NT2/D1 (cell line): ENCODE results near the gene IFT57.

Experiments used
- DNase-seq: peaks from one replicate; pipeline ENCODE4 v3.0.0-alpha.2; 2011; ENCODE audit warnings: low read depth, low spot score
- H3K27me3 ChIP-seq: 2 replicates; pipeline ENCODE4 v1.6.0; 2011; ENCODE audit warnings: mild to moderate bottlenecking; ENCODE audit not compliant: insufficient read length, insufficient read depth
- H3K36me3 ChIP-seq: 2 replicates; pipeline ENCODE4 v1.6.1; 2011; ENCODE audit warnings: mild to moderate bottlenecking, low read length, mixed read lengths; ENCODE audit not compliant: insufficient read depth, insufficient read length
- H3K4me1 ChIP-seq: 2 replicates; pipeline ENCODE4 v1.5.1; 2011; ENCODE audit not compliant: insufficient read depth, insufficient read length
- H3K4me3 ChIP-seq: 2 replicates; pipeline ENCODE4 v1.5.1; 2011; ENCODE audit warnings: low read depth; ENCODE audit not compliant: insufficient read length
- H3K9ac ChIP-seq: 2 replicates; pipeline ENCODE4 v1.6.0; 2011; ENCODE audit warnings: low read depth; ENCODE audit not compliant: insufficient read length
- H3K9me3 ChIP-seq: 2 replicates; pipeline ENCODE4 v1.5.1; 2011; ENCODE audit warnings: mild to moderate bottlenecking, low read length; ENCODE audit not compliant: insufficient read depth
- SUZ12 ChIP-seq: IDR thresholded peaks from 2 replicates; pipeline ENCODE4 v1.6.1; 2011; ENCODE audit not compliant: insufficient read length, insufficient read depth; ENCODE audit errors: extremely low read depth
- YY1 ChIP-seq: IDR thresholded peaks from 2 replicates; pipeline ENCODE4 v1.6.1; 2011; ENCODE audit not compliant: insufficient read length, insufficient read depth
- ZNF274 ChIP-seq: IDR thresholded peaks from 2 replicates; pipeline ENCODE4 v1.6.1; 2011; ENCODE audit warnings: mild to moderate bottlenecking, low read depth, low read length

The IFT57 gene

DNA sequence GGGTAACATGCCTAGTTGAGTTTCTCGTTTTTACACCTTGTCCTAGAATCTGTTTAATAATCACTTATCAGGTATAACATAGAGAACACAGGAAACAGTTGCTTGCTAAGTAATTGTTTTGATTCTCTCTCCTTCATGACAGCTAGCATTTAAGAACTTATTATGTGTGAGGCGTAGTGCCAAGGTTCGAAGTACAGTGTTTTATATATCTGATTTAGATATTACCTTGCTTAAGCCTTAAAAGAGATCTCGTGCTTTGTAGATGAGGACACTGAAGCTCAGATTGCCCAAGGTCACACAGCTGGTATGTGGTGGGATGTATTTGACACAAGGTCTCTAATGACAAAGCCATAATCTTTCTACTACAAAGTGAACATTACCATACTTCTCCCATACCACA, 29.0 kb upstream of the IFT57 start:
- TF ChIP-seq SUZ12 (no peak), YY1 (no peak), ZNF274 (no peak)
- Histone ChIP-seq H3K9ac (no peak overlapping the region), H3K27me3 (no peaks in the 10 kb centered on the region), H3K36me3 (no peaks in the 10 kb centered on the region), H3K9me3 (peaks cover 3% of the 10 kb centered on the region; the same call in 1 of the 2 replicates), H3K4me1 (no peaks in the 10 kb centered on the region), H3K4me3 (no peak overlapping the region)
- DNase-seq, result no peak

DNA sequence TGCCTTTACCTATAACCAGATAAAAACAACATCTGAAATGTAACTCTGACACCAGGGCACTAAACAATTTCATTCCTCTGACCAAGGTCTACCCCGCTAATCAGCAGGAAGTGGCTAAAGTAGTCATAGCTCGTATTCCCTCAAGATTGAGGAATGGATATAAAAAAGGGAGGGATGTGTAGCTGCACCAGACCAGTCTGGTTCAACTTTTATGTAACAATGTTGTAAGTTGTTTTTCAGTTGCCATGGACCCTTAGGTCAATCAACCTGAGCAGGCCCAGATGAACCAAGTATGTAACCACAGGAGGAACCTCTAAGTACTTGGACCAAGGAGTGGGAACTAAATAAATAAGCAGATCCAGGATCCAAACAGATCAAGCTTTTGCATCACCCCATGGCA, 28.4 kb upstream of the IFT57 start:
- TF ChIP-seq SUZ12 (no peak), YY1 (no peak), ZNF274 (no peak)
- DNase-seq, result no peak
- no peaks in the 10 kb centered on the region for H3K36me3 ChIP-seq
- H3K9ac ChIP-seq, result no peak overlapping the region
- H3K4me3 ChIP-seq, result no peak overlapping the region
- H3K9me3 ChIP-seq, result peaks cover 9% of the 10 kb centered on the region
- H3K4me1 ChIP-seq, result no peaks in the 10 kb centered on the region
- no peaks in the 10 kb centered on the region for H3K27me3 ChIP-seq

DNA sequence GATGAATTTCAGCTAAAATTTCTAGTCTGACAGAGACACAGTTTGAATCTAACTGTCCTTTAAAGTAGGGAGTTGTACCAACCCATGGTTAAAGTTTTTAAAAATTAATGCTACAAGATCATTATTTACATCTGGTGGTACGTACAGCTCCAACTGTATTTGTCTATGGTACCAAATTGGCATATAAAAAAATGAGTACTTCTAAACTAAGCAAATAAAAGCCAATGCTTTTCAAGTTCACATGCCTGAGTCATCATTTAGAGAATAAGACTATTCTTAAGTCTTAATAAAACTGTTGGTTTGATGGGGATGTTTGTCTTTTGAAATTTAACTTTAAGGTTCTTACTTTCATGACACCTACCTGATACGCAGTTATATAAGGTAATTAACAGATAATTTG, 21.0 kb upstream of the IFT57 start:
- Histone ChIP-seq H3K36me3 (no peaks in the 10 kb centered on the region), H3K27me3 (no peaks in the 10 kb centered on the region), H3K4me3 (no peak overlapping the region), H3K9me3 (peaks cover 33% of the 10 kb centered on the region), H3K9ac (no peak overlapping the region), H3K4me1 (no peaks in the 10 kb centered on the region)
- no peak for DNase-seq
- no peak for TF ChIP-seq YY1
- no peak for TF ChIP-seq SUZ12
- no peak for TF ChIP-seq ZNF274

DNA sequence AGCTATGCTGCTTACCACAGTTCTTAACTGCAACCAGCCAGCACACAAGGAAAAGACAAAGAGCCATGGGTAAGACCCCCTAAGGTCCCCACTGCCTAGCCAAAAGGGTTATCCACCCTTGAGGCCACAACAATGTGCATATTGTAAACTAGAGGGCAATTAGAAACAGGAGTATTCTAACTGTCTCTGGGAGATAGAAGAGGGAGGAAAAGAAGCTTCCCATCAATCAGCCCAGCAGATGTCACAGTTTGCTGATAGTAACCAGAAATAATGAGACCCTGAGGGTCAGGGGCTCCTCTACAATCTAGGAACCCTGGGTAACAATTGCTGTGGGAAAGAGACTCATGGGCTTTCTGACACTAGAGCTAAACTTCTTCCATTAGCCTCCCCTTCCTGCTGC, 20.6 kb upstream of the IFT57 start:
- TF ChIP-seq ZNF274 (no peak), YY1 (no peak), SUZ12 (no peak)
- no peak overlapping the region for H3K4me3 ChIP-seq
- no peaks in the 10 kb centered on the region for H3K36me3 ChIP-seq
- H3K27me3 ChIP-seq, result no peaks in the 10 kb centered on the region
- H3K9ac ChIP-seq, result no peak overlapping the region
- DNase-seq, result no peak
- H3K9me3 ChIP-seq, result peaks cover 33% of the 10 kb centered on the region
- H3K4me1 ChIP-seq, result no peaks in the 10 kb centered on the region

- no peak overlapping the region for H3K9ac ChIP-seq
- no peaks in the 10 kb centered on the region for H3K36me3 ChIP-seq
- peaks cover 33% of the 10 kb centered on the region for H3K9me3 ChIP-seq
- no peak overlapping the region for H3K4me3 ChIP-seq
- TF ChIP-seq SUZ12, result no peak
- TF ChIP-seq ZNF274, result no peak
- TF ChIP-seq YY1, result no peak
- no peaks in the 10 kb centered on the region for H3K27me3 ChIP-seq
- H3K4me1 ChIP-seq, result no peaks in the 10 kb centered on the region
- DNase-seq, result no peak
Observed at GRCh38 chr3:108241721-108242120, 19.5 kb upstream of the IFT57 start.

DNA sequence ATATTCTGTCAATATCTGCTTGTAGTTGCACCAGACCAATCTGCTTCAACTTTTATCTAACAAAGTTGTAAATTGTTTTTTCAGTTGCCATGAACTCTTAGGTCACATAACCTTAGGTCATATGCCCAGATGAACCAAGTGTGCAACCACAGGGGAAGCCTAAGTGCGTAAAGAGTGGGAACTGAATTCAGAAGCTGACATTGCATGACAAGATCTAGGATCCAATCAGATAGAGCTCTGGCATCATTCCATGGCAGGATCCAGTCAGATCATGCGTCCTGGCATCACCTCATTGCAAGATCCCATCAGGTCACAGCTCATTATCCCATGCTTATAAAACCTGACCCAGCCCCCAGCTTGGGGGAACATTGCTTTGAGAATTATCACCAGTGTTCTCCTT, 18.9 kb upstream of the IFT57 start:
- no peak overlapping the region for H3K9ac ChIP-seq
- H3K9me3 ChIP-seq, result peaks cover 29% of the 10 kb centered on the region
- no peaks in the 10 kb centered on the region for H3K4me1 ChIP-seq
- no peak overlapping the region for H3K4me3 ChIP-seq
- TF ChIP-seq ZNF274 (no peak), YY1 (no peak), SUZ12 (no peak)
- H3K36me3 ChIP-seq, result no peaks in the 10 kb centered on the region
- H3K27me3 ChIP-seq, result no peaks in the 10 kb centered on the region
- DNase-seq, result no peak

- no peak for TF ChIP-seq ZNF274
- TF ChIP-seq SUZ12, result no peak
- TF ChIP-seq YY1, result no peak
- no peaks in the 10 kb centered on the region for H3K36me3 ChIP-seq
- H3K4me3 ChIP-seq, result no peak overlapping the region
- no peaks in the 10 kb centered on the region for H3K4me1 ChIP-seq
- DNase-seq, result no peak
- no peak overlapping the region for H3K9ac ChIP-seq
- H3K9me3 ChIP-seq, result peaks cover 9% of the 10 kb centered on the region
- no peaks in the 10 kb centered on the region for H3K27me3 ChIP-seq
Observed at GRCh38 chr3:108239082-108239481, 16.9 kb upstream of the IFT57 start.

DNA sequence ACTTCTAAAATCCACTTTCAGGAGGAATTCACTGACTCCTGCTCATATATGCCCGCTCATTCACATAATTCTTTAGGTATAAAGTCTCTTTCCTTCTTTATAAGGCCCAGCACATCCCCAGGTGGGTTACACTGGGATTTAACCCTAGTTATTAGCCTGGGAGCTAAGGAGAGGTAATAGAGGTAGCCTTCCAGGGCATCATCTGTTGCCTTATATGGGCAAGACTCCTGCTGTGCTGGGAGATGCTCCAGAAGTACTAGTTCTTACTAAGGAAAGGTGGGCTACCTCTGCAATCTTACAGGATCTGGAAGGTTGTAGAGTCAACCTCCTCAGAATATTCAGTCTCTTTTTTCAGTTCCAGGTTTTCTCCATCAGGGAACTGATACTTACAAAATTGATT, 13.1 kb upstream of the IFT57 start:
- no peaks in the 10 kb centered on the region for H3K4me1 ChIP-seq
- TF ChIP-seq SUZ12 (no peak), YY1 (no peak), ZNF274 (no peak)
- H3K9me3 ChIP-seq, result no peaks in the 10 kb centered on the region
- no peak overlapping the region for H3K9ac ChIP-seq
- no peaks in the 10 kb centered on the region for H3K27me3 ChIP-seq
- H3K36me3 ChIP-seq, result no peaks in the 10 kb centered on the region
- DNase-seq, result no peak
- no peak overlapping the region for H3K4me3 ChIP-seq
